Stimulated activated naive B cell treated with anti-CD40 and anti-IgM and Interleukin-4, amounts not matched to agents 10 μg/mL and 1 μg/mL and 100 μg/mL, for 72 hours (primary cell): ENCODE data around the gene TMEM250.

ENCODE experiments used
- ATAC-seq, 2 donors: fragments of 150-1000 bp; cut with Tn5 transposase; replicated peaks; 2 replicates each; pipeline ENCODE4 v1.10.0; 2021; ENCODE audit warnings: moderate library complexity in 1 of 2
- DNase-seq: peaks from one replicate; pipeline ENCODE4 v3.0.0; 2021
- H3K27ac Mint-ChIP-seq: one replicate; pipeline ENCODE4 v1.8.0; 2022; ENCODE audit warnings: mild to moderate bottlenecking, mixed read lengths
- H3K27me3 Mint-ChIP-seq, 2 donors: one replicate each; pipeline ENCODE4 v1.8.0; 2022; ENCODE audit warnings: mixed read lengths in 2 of 2
- H3K36me3 Mint-ChIP-seq, 2 donors: one replicate each; pipeline ENCODE4 v1.8.0; 2022; ENCODE audit warnings: mixed read lengths in 2 of 2, mild to moderate bottlenecking in 1 of 2
- H3K4me1 Mint-ChIP-seq, 2 donors: one replicate each; pipeline ENCODE4 v1.8.0; 2022; ENCODE audit warnings: mixed read lengths in 2 of 2, mild to moderate bottlenecking in 1 of 2
- H3K4me3 Mint-ChIP-seq, 2 donors: one replicate each; pipeline ENCODE4 v1.8.0; 2022; ENCODE audit warnings: mild to moderate bottlenecking in 2 of 2, mixed read lengths in 2 of 2, moderate library complexity in 1 of 2
- H3K9me3 Mint-ChIP-seq, 2 donors: one replicate each; pipeline ENCODE4 v1.8.0; 2022; ENCODE audit warnings: mixed read lengths in 2 of 2, mild to moderate bottlenecking in 1 of 2

TMEM250 gene

DNA sequence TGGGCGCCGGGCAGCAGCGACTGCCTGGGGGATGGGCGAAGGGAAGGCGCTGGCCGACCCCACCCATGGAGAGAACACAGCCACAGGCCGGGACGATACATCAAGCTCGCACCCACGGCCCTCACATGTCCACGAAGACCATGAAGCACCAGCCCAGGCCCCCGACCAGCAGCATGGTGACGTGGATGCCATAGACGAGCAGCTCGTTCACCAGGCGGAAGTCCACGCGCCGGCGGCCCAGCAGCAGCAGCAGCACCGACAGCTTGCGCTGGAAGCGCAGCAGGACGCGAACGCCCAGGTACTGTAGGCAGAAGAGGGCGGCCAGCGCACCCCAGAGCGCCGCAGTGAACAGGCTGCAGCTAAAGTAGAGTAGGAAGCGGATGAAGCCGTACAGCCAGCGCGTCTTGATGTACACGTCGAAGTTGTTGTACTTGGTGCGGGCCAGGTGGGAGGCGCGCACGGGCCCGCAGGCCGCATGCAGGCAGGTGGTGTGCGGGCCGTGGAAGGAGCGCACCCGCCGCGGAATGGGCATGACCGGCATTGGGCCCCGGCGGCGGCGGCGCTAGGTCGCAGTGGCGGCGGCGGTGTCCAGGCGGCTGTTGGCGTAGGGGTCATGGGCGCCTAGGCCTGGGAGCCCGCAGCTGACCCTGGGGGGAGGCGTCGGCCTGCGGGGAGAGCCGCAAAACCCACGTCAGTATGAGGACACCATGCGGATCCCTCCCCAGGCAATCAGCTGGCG lies 2.1 kb downstream of the TMEM250 start:
- Mint-ChIP-seq H3K4me1 (peaks cover 7 to 9% of the 10 kb centered on the region in 2 donors), H3K36me3 (peaks cover 9 to 10% of the 10 kb centered on the region in 2 donors), H3K27me3 (no peaks in the 10 kb centered on the region), H3K4me3 (peak overlapping the region in 1 of 2 donors; percentile 93), H3K27ac (no peak overlapping the region), H3K9me3 (no peaks in the 10 kb centered on the region)
- DNase-seq (no peak), ATAC-seq (no peak)

DNA sequence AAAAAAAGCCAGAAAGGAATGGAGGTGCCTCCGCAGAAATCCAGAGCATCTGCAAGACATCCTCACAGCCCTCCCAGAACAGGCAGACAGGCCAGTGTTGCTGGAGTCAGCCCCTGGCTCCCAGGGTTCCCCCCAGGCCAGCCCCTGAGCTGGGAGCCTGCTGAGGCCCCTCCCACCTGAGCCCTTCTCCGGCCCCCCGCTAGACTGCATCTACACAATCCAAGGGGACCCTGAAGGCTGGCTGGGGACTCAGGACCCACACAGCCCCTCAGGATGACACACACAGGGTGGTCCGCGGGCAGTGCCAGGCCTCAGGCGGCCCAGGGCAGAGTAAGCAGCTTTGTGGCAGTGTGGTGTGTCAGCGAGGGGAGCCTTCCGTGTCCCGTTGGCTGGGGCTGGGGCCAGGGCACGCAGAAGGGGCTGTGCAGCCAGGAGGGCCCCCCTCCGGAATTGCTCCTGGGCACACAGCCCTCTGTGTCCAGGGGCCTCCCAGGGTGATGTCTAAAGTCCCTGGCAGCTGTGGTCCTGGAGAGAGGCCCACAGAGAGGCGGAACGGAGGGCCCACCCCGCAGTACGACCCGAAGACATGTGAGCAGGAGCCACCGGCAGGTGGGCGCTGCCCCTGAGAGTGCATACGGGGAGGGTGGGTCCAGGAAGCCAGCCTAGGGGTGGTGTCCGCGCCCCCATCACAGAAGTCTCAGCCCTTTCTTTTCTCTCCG lies 2.9 kb downstream of the TMEM250 start:
- no peaks in the 10 kb centered on the region for H3K27me3 Mint-ChIP-seq
- H3K4me1 Mint-ChIP-seq: peaks cover 13 to 14% of the 10 kb centered on the region in 2 donors
- no peak overlapping the region for H3K4me3 Mint-ChIP-seq
- DNase-seq (no peak), ATAC-seq (no peak)
- no peaks in the 10 kb centered on the region for H3K9me3 Mint-ChIP-seq
- peaks cover 9 to 10% of the 10 kb centered on the region in 2 donors for H3K36me3 Mint-ChIP-seq
- H3K27ac Mint-ChIP-seq: no peak overlapping the region

DNA sequence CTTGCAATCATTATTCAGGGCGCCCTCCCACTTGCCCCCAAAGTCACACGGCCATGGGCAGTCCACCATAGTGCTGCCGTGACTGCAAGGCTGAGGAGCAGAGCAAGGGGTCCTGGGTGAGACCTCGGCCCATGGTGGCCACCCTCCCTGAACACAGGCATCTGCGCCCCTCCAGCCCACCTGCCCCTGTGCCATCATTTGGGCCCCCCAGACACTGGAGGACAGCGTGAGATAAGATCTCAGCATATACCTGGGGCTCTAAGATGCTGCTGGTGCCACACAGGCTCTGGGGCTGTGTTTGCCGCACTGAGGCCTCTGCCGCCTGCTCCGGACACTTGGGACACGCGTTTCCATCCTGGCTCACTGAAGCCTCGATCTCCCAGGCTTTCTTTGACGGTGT lies 3.5 kb downstream of the TMEM250 start:
- Mint-ChIP-seq H3K27ac (no peak overlapping the region), H3K27me3 (peaks cover 0 to 1% of the 10 kb centered on the region in 2 donors), H3K4me3 (no peak overlapping the region), H3K36me3 (peaks cover 9 to 10% of the 10 kb centered on the region in 2 donors), H3K9me3 (no peaks in the 10 kb centered on the region), H3K4me1 (peaks cover 15 to 19% of the 10 kb centered on the region in 2 donors)
- no peak for DNase-seq
- no peak for ATAC-seq

DNA sequence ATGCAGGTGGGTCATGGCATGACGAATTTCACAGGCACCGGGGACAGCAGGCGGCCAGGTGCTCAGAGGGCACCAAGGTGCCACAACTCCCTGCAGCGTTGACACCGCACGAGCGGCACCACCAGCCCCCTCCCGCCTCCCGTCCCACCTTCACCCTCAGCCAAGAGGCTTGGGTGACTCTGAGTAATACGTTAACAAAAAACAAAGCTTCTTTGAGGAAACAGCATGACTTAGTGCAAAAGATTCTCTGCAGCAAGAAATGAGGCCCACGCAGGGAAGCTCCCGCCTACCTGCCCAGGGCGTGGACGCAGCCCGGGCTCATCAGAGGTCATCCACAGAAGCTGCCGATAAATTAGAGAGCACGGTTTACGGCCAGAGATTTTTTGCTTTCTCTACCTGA lies 4.1 kb downstream of the TMEM250 start:
- Mint-ChIP-seq H3K27me3 (peaks cover 0 to 5% of the 10 kb centered on the region in 2 donors), H3K27ac (no peak overlapping the region), H3K36me3 (peaks cover 9 to 10% of the 10 kb centered on the region in 2 donors), H3K9me3 (no peaks in the 10 kb centered on the region), H3K4me3 (no peak overlapping the region), H3K4me1 (peaks cover 19 to 25% of the 10 kb centered on the region in 2 donors)
- ATAC-seq (no peak), DNase-seq (no peak)

DNA sequence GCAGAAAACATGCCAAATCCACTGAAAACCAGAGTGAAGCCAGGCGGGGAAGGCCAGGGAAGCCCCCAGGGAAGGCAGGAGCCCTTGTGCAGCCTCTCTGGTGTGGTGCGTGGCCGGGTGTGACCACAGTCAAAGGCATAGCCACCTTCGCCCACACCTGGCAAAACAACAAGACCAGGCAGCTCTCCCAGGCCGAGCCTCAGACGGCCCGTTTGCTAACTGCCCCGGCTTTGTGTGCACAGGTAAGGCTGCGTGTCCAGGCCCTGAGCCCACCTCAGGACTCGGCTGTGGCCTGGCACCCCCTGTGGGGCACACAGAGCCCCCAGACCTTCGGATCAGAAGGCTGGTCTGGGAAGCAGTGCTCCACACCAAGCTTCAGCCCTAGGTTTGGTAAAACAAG lies 6.1 kb downstream of the TMEM250 start:
- H3K27me3 Mint-ChIP-seq: peaks cover 0 to 5% of the 10 kb centered on the region in 2 donors
- H3K27ac Mint-ChIP-seq: no peak overlapping the region
- H3K36me3 Mint-ChIP-seq: peaks cover 9 to 10% of the 10 kb centered on the region in 2 donors
- H3K4me3 Mint-ChIP-seq: no peak overlapping the region
- peaks cover 27 to 41% of the 10 kb centered on the region in 2 donors for H3K4me1 Mint-ChIP-seq
- DNase-seq (no peak), ATAC-seq (no peak)
- no peaks in the 10 kb centered on the region for H3K9me3 Mint-ChIP-seq

DNA sequence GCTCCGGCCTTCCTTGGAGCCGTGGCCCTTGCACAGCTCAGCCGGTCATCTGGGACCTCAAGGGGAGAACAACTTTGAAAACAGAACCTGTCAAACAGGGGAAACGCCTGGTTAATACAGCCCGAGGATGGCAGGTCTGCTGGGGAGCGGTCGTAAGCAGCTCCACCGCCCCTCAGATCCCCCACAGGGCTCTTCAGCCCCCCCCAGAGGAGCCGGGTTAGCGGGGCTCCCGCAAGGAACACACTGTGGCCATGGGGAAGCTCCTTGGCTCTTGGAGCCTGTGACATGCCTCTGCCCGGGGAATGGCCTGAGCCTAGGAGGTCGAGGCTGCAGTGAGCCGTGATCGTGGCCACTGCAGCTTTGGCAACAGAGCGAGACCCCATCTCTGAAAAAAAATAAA lies 6.8 kb downstream of the TMEM250 start:
- H3K4me1 Mint-ChIP-seq: peaks cover 33 to 42% of the 10 kb centered on the region in 2 donors

DNA sequence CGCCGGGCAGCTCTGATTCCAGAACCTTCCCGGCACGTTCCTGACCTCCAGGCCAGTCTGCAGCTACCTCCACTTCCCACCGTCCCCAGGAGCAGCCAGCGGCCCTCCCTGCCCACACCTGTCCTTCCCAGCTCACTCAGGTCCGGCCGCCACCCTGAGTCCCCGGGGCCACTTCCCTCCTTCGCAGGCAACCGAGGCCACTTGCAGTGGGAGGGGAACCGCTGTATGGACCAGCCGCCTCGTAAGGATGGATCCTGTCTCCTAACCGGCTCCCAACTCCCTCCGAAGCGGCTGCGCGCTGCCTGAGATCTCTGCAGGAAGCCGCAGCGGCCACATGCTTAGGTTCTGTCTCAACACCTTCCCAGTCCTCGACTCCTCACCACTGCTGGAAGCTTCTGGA lies 7.5 kb downstream of the TMEM250 start:
- H3K4me1 Mint-ChIP-seq: peaks cover 32 to 44% of the 10 kb centered on the region in 2 donors
- DNase-seq: no peak
- H3K9me3 Mint-ChIP-seq: no peaks in the 10 kb centered on the region
- peaks cover 6 to 10% of the 10 kb centered on the region in 2 donors for H3K36me3 Mint-ChIP-seq
- peaks cover 5 to 11% of the 10 kb centered on the region in 2 donors for H3K27me3 Mint-ChIP-seq
- no peak for ATAC-seq
- peak overlapping the region; percentile 81 for H3K27ac Mint-ChIP-seq
- H3K4me3 Mint-ChIP-seq: peak overlapping the region; percentile 59 to 64

More for the DNA sequence above, 6.8 kb downstream of the TMEM250 start:
- Mint-ChIP-seq H3K9me3 (no peaks in the 10 kb centered on the region), H3K27ac (no peak overlapping the region), H3K27me3 (peaks cover 5 to 11% of the 10 kb centered on the region in 2 donors), H3K36me3 (peaks cover 9 to 10% of the 10 kb centered on the region in 2 donors), H3K4me3 (peak overlapping the region in 1 of 2 donors; percentile 23)
- ATAC-seq (no peak), DNase-seq (no peak)

DNA sequence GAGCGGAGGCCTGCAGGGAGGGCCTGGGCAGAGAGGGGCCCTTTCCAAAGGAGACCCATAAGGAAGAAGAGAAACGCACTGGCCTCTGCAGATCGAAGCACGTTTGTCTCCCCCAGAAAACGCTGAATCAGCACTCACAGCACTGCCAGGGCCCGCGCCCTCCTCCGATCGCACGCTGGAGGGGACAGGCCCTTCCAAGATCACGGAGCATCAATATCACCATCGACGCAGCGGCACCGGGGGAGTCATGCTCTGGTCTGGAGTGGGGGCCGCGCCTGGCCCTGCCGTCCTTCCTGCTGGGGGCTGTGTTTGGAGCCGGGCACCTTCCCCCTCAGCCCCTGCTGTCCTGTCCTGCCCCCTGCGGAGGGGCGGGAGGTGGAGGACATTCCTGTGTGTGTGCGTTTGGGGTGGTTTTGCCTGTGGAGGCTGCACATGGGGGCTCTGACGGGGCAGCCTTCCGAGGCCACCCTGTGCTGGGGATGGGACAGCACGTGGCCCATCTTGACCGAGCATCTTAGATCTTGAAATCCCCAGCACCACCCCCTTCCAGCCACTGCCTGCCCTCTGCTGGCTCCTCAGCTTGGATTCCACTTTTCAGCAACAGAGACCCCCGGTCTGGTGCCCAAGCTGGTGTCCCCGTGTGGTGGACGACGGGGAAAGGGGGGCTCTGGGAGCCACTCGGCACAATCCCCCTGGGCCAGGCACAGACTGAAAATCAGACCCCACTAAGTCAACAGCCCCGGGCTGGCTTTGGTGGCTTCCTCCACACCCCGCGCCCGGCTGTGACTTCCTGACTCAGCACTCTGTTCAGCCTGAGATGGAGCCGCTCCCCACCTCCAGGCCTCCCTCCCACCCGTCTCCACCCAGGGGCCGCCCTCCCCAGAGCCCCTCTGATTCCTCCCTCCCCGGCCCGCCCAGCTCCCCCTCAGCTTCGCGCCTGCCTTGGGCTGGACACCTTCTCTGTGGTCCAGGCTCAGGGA lies 8.3 kb downstream of the TMEM250 start:
- peak; percentile 21 to 25 for ATAC-seq
- Mint-ChIP-seq H3K9me3 (no peaks in the 10 kb centered on the region), H3K36me3 (peaks cover 5 to 7% of the 10 kb centered on the region in 2 donors), H3K27me3 (peaks cover 10 to 18% of the 10 kb centered on the region in 2 donors), H3K4me3 (peak overlapping the region; percentile 81 to 88), H3K4me1 (peaks cover 32 to 51% of the 10 kb centered on the region in 2 donors), H3K27ac (peak overlapping the region; percentile 59)
- no peak for DNase-seq

DNA sequence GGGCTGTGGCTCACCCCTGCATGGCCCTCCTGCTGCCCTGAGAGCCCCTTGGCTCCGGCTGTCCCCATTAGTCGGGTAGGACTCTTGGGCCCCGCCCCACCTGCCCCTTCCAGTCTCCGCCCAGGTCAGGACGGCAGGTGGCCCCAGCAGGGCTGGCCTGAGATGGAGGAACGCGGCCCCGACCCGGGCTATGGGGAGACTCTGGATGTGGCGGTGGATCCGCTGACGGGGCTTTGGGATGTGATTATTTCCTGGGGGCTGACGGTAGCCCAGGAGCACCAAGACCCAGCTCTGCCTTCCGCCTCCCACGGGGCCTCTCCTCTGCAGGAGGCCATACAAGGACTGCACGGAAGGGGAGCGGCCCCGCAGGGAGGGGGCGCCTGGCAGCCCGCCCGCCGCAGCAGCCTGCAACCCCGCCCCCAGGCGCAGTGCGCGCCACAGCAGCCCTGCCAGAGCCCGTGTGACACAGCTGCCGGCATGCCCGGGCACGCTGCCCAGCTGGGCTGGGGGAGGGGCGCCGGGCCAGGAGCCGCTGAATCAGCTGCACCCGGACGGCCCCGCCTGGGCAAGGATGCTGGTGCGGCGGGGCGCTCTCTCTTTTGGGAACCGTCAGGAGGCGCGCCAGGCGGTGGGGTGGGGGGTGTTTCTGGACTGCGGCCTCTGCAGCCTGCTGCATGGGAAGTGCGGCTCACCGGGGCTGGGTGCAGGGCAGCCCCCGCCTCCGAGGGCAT lies 9.2 kb downstream of the TMEM250 start:
- ATAC-seq (peak; percentile 90), DNase-seq (peak; percentile 82)
- peak overlapping the region; percentile 81 to 88 for H3K4me3 Mint-ChIP-seq
- H3K36me3 Mint-ChIP-seq: no peaks in the 10 kb centered on the region
- H3K27ac Mint-ChIP-seq: peak overlapping the region; percentile 83
- peaks cover 10 to 26% of the 10 kb centered on the region in 2 donors for H3K27me3 Mint-ChIP-seq
- H3K9me3 Mint-ChIP-seq: no peaks in the 10 kb centered on the region
- peaks cover 32 to 52% of the 10 kb centered on the region in 2 donors for H3K4me1 Mint-ChIP-seq

DNA sequence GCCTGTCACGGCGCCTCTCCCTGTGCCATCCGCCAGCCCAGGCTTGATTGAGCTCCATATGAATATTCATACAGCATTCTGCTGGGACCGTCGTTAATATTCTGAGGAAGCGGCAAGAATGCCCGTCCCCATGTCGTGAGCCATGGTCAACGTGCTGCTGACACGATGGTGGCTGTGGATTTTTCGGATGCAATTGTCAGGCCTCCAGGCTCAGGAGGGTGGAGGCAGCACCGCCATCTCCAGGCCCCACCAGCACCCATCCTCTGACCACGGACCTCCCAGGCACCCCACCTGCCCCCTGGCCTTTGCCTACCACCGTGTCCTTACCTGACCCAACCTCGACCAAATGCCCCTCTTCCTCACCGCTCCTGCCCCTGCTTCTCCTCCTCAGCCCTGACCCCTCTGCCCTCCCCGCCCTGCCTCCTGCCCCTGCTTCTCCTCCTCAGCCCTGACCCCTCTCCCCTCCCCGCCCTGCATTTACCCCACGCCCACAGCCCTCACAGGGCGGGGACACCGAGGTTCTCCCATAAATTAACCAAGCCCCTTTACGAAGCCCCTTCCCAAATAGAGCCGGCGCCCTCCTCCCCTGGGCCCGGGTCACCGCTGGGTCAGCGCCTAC lies 9.9 kb downstream of the TMEM250 start:
- no peak for DNase-seq
- Mint-ChIP-seq H3K4me3 (peak overlapping the region; percentile 45 to 88), H3K27me3 (peaks cover 11 to 32% of the 10 kb centered on the region in 2 donors), H3K27ac (peak overlapping the region; percentile 22), H3K36me3 (no peaks in the 10 kb centered on the region), H3K9me3 (no peaks in the 10 kb centered on the region), H3K4me1 (peaks cover 32 to 52% of the 10 kb centered on the region in 2 donors)
- ATAC-seq: no peak

DNA sequence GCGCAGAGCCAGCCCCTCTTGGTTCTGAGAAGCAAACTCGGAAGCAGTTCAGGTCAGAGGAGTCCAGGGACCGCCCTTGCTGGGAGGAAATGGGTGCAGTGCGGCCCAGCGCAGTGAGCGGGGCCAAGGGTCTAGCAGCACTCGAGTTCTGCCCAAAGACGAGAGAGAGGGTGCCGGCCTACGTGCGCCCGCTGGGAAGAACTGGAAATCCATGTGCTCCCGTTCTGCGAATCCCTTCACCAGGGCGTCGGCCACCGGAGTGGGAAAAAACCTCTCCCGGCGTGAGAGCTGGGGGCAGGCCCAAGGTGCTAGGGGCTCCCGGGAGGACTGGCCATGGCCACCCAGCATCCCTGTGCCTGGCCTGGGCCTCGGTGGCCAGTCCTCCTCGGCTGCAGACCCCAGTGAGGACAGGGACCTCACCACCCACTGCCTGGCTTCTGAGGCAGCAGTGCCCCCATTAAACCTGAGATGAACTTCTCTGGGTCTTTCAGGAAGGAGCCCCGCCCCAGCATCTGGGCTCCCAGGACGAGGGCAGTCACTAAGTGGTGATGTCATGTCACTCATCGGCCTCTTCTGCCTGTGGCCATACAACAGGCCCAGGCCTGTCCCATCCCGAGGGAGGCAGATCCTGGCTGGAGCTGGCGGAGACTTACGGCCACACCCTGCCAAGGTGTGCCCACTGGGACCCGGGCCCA lies 10.6 kb downstream of the TMEM250 start:
- peaks cover 18 to 39% of the 10 kb centered on the region in 2 donors for H3K27me3 Mint-ChIP-seq
- DNase-seq (no peak), ATAC-seq (no peak)
- peaks cover 30 to 52% of the 10 kb centered on the region in 2 donors for H3K4me1 Mint-ChIP-seq
- no peaks in the 10 kb centered on the region for H3K9me3 Mint-ChIP-seq
- H3K36me3 Mint-ChIP-seq: no peaks in the 10 kb centered on the region
- no peak overlapping the region for H3K27ac Mint-ChIP-seq
- peak overlapping the region in 1 of 2 donors; percentile 88 for H3K4me3 Mint-ChIP-seq

DNA sequence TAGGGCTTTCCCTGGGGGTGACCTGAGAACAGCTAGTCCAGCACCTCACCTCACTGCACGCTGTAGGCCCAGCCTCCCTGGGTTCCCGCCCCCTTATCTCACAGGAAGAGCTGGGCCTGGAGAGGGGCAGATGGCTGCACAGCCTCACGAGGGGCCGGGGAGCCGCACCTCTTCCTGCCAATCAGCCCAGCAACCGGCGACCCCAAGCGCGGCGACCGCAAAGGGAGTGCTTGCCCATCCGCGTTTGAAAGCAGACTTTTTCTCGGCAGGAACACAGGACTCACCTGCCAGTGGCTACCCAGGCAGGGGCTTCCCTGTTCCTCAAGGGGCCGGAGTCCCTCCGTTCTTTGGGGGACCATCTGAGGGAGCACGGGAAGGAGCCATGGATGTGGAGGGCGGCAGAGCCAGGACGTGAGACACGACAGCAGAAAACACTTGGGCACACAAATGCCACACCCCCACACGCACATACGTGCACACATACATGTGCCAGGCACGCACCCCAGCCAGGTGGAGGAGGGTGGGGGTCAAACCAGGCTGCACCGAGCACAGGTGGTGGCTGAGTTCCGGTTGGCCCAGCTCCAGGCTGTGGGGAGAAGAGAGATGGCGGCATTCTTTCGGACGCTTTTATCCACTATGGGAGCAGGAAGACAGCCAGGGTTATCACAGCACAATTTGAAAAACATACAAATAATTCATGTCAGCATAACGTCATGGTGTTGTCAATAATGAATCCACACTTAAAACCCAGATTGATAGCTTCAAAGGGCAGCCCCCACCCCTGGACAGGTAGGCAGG lies 11.3 kb downstream of the TMEM250 start:
- no peaks in the 10 kb centered on the region for H3K9me3 Mint-ChIP-seq
- peak overlapping the region; percentile 71 for H3K27ac Mint-ChIP-seq
- peak overlapping the region; percentile 40 to 64 for H3K4me3 Mint-ChIP-seq
- peaks cover 30 to 52% of the 10 kb centered on the region in 2 donors for H3K4me1 Mint-ChIP-seq
- H3K36me3 Mint-ChIP-seq: no peaks in the 10 kb centered on the region
- ATAC-seq (peak in 1 of 2 donors; percentile 26), DNase-seq (no peak)
- H3K27me3 Mint-ChIP-seq: peaks cover 18 to 42% of the 10 kb centered on the region in 2 donors
